AG10803 (cell line): ENCODE results near the gene CRIP3.
"Not testable (repeated sequence)": the region's sequence is repeated elsewhere in the genome, so short reads cannot be mapped to it uniquely, and the experiment has no call there.

Experiments used
- DNase-seq: peaks from one replicate; pipeline ENCODE4 v3.0.0; 2010; ENCODE audit warnings: low read depth
- H3K4me3 ChIP-seq: 2 replicates; pipeline ENCODE4 v1.5.1; 2011; ENCODE audit warnings: mild to moderate bottlenecking, low read length, control low read depth
- CTCF ChIP-seq: conservative IDR thresholded peaks from 2 replicates; pipeline ENCODE4 v1.5.1; 2011; ENCODE audit warnings: mild to moderate bottlenecking, low read length, control low read depth, inconsistent platforms

Gene CRIP3

GRCh38 chr6:43308101-43308989 is at the start of gene CRIP3:
CRIP3 (minus strand) TSS chr6:43308826; CDS start chr6:43308792, 34 bp downstream.
- H3K4me3 ChIP-seq: peak within 1 kb of the TSS; percentile 52
- TF ChIP-seq CTCF: 0 out of 2 replicates have a peak, but pooled peaks have one; percentile 2
- peak; percentile 59 for DNase-seq

- TF ChIP-seq CTCF: peak; percentile 44
- peak; percentile 26 for DNase-seq
- H3K4me3 ChIP-seq: no peak overlapping the region
Measured at GRCh38 chr6:43355862-43356590, 47.4 kb upstream of the CRIP3 start.

DNA sequence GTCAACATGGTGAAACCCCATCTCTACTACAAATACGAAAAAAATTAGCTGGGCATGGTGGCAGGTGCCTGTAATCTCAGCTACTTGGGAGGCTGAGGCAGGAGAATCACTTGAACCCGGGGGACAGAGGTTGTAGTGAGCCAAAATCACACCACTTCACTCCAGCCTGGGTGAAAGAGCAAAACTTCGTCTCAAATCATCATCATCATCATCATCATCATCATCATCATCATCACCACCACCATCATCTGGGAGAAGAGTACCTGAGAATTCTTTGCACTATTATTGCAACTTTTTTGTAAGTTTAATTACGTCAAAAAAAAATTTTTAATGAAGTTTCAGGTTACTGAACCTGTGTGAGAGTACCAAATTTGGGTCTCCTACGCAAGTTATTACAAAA is 43.3 kb upstream of the CRIP3 start:
- not testable (repeated sequence) for H3K4me3 ChIP-seq, DNase-seq

DNA sequence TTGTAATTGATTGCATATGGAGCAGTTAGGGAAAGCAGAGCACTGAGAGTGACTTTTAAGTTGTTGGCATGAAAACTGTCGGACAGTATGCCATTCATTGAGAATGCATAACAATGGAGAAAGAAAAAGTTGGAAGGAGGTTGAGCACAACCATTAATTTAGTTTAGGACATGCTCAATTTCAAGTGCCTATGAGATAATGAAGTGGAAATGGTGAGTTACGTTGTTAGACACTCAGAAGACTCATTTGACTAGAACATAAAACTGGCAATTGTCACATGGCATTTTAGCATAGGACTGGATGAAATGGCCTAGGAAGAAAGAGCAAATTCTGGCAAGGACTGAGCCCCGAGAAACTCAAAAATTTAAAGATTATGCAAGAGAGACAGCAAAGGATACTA is 38.8 kb upstream of the CRIP3 start:
- no peak for TF ChIP-seq CTCF
- no peak for DNase-seq
- H3K4me3 ChIP-seq: no peak overlapping the region

DNA sequence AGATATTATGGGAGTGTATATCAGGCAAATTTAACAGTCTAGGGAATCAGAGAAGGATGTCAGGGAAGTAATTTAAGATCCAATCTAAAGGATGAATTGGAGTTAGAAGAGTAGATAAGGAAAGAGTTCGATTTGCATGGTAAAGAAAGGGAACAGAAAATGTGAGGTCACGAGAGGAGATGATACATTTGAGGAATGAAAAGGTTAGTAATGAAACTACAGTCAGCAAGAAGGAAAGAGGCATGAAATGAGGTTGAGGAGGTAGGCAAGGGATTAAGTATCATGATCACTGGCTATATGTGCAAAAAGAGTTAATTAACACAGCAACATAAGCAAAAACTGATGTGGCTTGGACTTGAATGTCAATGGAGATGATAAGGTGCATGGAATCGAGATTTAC is 38.4 kb upstream of the CRIP3 start:
- no peak for DNase-seq
- TF ChIP-seq CTCF: no peak
- no peak overlapping the region for H3K4me3 ChIP-seq

- DNase-seq, H3K4me3 ChIP-seq: not testable (repeated sequence)
Measured at GRCh38 chr6:43346243-43346642, 37.6 kb upstream of the CRIP3 start.

- no peak for TF ChIP-seq CTCF
- H3K4me3 ChIP-seq: no peak overlapping the region
Measured at GRCh38 chr6:43339168-43339567, 30.5 kb upstream of the CRIP3 start.

DNA sequence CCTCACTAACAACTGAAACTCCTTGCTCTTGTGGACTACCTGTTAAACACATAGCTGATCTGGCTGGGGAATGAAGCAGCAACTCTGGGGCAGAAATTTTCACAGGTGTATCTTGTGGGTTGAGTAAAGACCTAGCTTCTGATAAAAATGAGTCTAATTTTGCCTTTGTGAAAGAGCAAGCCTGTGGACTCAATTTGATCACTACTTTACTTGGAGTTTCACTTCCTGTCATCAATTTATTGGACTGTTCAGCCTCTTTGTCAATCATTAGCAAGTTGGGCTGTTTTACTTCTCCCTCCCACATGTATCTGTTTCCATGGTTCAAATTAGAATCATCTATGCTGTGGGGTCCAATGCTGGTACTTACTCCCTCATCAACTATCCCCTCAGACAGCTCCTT is 29.6 kb upstream of the CRIP3 start:
- no peak overlapping the region for H3K4me3 ChIP-seq
- TF ChIP-seq CTCF: no peak
- DNase-seq: no peak

More at GRCh38 chr6:43339168-43339567, 30.5 kb upstream of the CRIP3 start:
- DNase-seq: no peak
